Measurements from ENCODE around the gene LDLRAD3. TPM values are rescaled to one million over a fixed set of nuclear protein-coding genes. Genes with fewer than 3 reads are reported as not detected.

LDLRAD3 gene
- total RNA-seq, 1 donor from 2014 or later = 10.2 TPM

- TF ChIP-seq, protein P1, sequence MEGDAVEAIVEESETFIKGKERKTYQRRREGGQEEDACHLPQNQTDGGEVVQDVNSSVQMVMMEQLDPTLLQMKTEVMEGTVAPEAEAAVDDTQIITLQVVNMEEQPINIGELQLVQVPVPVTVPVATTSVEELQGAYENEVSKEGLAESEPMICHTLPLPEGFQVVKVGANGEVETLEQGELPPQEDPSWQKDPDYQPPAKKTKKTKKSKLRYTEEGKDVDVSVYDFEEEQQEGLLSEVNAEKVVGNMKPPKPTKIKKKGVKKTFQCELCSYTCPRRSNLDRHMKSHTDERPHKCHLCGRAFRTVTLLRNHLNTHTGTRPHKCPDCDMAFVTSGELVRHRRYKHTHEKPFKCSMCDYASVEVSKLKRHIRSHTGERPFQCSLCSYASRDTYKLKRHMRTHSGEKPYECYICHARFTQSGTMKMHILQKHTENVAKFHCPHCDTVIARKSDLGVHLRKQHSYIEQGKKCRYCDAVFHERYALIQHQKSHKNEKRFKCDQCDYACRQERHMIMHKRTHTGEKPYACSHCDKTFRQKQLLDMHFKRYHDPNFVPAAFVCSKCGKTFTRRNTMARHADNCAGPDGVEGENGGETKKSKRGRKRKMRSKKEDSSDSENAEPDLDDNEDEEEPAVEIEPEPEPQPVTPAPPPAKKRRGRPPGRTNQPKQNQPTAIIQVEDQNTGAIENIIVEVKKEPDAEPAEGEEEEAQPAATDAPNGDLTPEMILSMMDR (IDR thresholded peaks at IDR 0.05; ENCODE audit: insufficient read depth, low read length, poor library complexity, severe bottlenecking) = no peak
- Histone ChIP-seq H3K27me3 (ENCODE audit: control insufficient read depth, insufficient read depth, low read length) (no peaks in the 10 kb centered on the region), H3K36me3 (ENCODE audit: control insufficient read depth, insufficient read depth, low read length) (no peaks in the 10 kb centered on the region), H3K4me3 (ENCODE audit: low read depth, low read length) (no peak overlapping the region)
- no peak for DNase-seq (ENCODE audit: low read depth)
These were observed 91.6 kb downstream of the LDLRAD3 start for GRCh38 chr11:36035454-36035853.

DNA sequence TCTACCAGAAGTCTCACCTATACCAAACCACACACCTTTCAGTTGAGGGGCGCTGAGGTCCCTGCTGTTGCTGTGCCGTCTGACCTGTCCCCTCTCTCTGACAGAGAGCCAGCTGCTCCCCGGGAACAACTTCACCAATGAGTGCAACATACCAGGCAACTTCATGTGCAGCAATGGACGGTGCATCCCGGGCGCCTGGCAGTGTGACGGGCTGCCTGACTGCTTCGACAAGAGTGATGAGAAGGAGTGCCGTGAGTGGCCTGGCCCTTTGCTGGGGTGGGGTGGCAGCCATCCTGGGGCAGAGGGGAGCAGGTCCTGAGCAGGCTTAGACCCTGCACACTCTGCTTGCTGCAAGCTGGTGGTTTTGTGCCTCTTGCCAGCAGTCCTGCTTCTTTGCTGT, 92.1 kb downstream of the LDLRAD3 start:
- H3K36me3 ChIP-seq (ENCODE audit: control insufficient read depth, insufficient read depth, low read length) = no peaks in the 10 kb centered on the region
- no peak for DNase-seq (ENCODE audit: low read depth)
- TF ChIP-seq, protein P1 (IDR thresholded peaks at IDR 0.05; ENCODE audit: insufficient read depth, low read length, poor library complexity, severe bottlenecking) = no peak
- no peaks in the 10 kb centered on the region for H3K27me3 ChIP-seq (ENCODE audit: control insufficient read depth, insufficient read depth, low read length)
- H3K4me3 ChIP-seq (ENCODE audit: low read depth, low read length) = no peak overlapping the region

DNA sequence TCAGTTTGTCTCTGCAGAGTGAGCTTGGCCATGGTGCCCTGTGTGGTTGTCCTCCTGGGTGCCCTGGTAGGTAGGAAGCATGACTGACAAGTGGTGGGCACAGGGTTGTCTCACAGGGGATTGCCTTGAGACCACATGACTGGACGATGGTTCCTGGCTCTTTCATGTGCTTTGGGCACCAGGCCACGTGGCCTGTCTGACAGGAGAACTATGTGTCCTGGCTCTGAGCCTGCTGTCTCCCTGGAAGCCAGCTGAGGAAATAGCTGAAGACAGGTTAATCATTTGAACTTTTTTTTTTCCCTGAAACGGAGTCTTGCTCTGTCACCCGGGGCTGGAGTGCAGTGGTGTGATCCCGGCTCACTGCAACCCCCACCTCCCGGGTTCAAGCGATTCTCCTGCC, 93.2 kb downstream of the LDLRAD3 start:
- Histone ChIP-seq H3K27me3 (ENCODE audit: control insufficient read depth, insufficient read depth, low read length) (no peaks in the 10 kb centered on the region), H3K36me3 (ENCODE audit: control insufficient read depth, insufficient read depth, low read length) (no peaks in the 10 kb centered on the region), H3K4me3 (ENCODE audit: low read depth, low read length) (no peak overlapping the region)
- DNase-seq (ENCODE audit: low read depth) = peak; percentile 68
- TF ChIP-seq, protein P1 (IDR thresholded peaks at IDR 0.05; ENCODE audit: insufficient read depth, low read length, poor library complexity, severe bottlenecking) = no peak

DNA sequence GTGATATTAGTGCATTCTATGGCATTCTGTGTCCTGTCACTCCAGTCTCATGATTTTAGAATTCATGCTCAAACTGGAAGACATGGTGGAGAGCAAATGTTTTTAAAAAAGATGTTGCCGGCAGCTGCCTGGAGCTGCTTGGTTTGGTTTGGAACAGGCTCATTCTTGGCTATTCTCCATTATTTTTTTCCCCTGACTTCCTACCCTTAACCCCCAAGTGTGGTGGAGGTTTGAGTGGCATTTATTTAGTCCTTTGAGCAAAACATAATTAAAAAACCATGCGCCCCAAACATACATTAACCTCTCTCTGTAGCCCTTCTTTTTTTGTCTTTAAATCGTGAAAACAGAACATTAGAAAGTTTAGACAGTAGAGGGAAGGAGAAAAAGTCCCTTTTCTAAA, 94.7 kb downstream of the LDLRAD3 start:
- H3K27me3 ChIP-seq (ENCODE audit: control insufficient read depth, insufficient read depth, low read length) = no peaks in the 10 kb centered on the region
- no peak for DNase-seq (ENCODE audit: low read depth)
- TF ChIP-seq, protein P1 (IDR thresholded peaks at IDR 0.05; ENCODE audit: insufficient read depth, low read length, poor library complexity, severe bottlenecking) = no peak
- no peaks in the 10 kb centered on the region for H3K36me3 ChIP-seq (ENCODE audit: control insufficient read depth, insufficient read depth, low read length)
- H3K4me3 ChIP-seq (ENCODE audit: low read depth, low read length) = no peak overlapping the region

- Histone ChIP-seq H3K4me3 (ENCODE audit: low read depth, low read length) (no peak overlapping the region), H3K27me3 (ENCODE audit: control insufficient read depth, insufficient read depth, low read length) (no peaks in the 10 kb centered on the region), H3K36me3 (ENCODE audit: control insufficient read depth, insufficient read depth, low read length) (no peaks in the 10 kb centered on the region)
- TF ChIP-seq, protein P1 (IDR thresholded peaks at IDR 0.05; ENCODE audit: insufficient read depth, low read length, poor library complexity, severe bottlenecking) = no peak
- no peak for DNase-seq (ENCODE audit: low read depth)
These were observed 95.6 kb downstream of the LDLRAD3 start for GRCh38 chr11:36039471-36039870.

GRCh38 chr11:36041988-36042611, 98.2 kb downstream of the LDLRAD3 start:
- TF ChIP-seq, protein P1 (IDR thresholded peaks at IDR 0.05; ENCODE audit: insufficient read depth, low read length, poor library complexity, severe bottlenecking) = peak; percentile 54
- Histone ChIP-seq H3K27me3 (ENCODE audit: control insufficient read depth, insufficient read depth, low read length) (no peaks in the 10 kb centered on the region), H3K4me3 (ENCODE audit: low read depth, low read length) (no peak overlapping the region), H3K36me3 (ENCODE audit: control insufficient read depth, insufficient read depth, low read length) (no peaks in the 10 kb centered on the region)
- no peak for DNase-seq (ENCODE audit: low read depth)

All from kidney epithelial cell (primary cell).